ENCODE measurements around the gene TFEB. TPM values are rescaled to one million over a fixed set of nuclear protein-coding genes. Genes with fewer than 3 reads are reported as not detected.

The TFEB gene
- total and polyA plus RNA-seq, 2 of the 8 experiments (the other 6 are each of a cell fraction or from before 2014, with no cell fraction given) = 2.3 to 6.7 TPM

GRCh38 chr6:41641352-41641925 lies 94.0 kb downstream of the TFEB start:
- no peak overlapping the region for H4K5ac ChIP-seq (ENCODE audit: insufficient read length, low read depth, low read length)
- H2AK5ac ChIP-seq (ENCODE audit: low read depth, low read length) = no peak overlapping the region
- H4K91ac ChIP-seq (replicated peaks; ENCODE audit: insufficient read length, low read length) = no peak overlapping the region
- H3K27ac ChIP-seq (ENCODE audit: low read depth, low read length) = no peak overlapping the region
- H4K20me1 ChIP-seq (replicated peaks in 1 of 2; ENCODE audit: control insufficient read depth in 1 of 2, insufficient read depth in 2 of 2, low read length in 2 of 2) = peaks cover 5 to 14% of the 10 kb centered on the region in 2 experiments
- no peak for FAIRE-seq
- H3K56ac ChIP-seq (replicated peaks; ENCODE audit: insufficient read length, low read depth, low read length) = no peak overlapping the region
- H3K4me1 ChIP-seq (replicated peaks in 1 of 4; ENCODE audit: control insufficient read depth in 3 of 4, insufficient read depth in 4 of 4, low read length in 3 of 4) = peaks cover 8 to 54% (median 39%) of the 10 kb centered on the region in 4 experiments
- H3K79me1 ChIP-seq (ENCODE audit: low read depth, low read length) = peaks cover 2% of the 10 kb centered on the region; the same call in 1 of the 2 replicates
- no peak overlapping the region for H2BK12ac ChIP-seq (ENCODE audit: low read depth, low read length)
- no peak overlapping the region for H3K4me2 ChIP-seq (ENCODE audit: insufficient read depth in 1 of 2, low read depth in 2 of 2, low read length in 2 of 2)
- H3K4ac ChIP-seq (replicated peaks; ENCODE audit: insufficient read length, low read depth, low read length) = no peak overlapping the region
- H3K9me3 ChIP-seq (ENCODE audit: insufficient read depth in 2 of 2, low read depth in 1 of 2, low read length in 1 of 2) = no peaks in the 10 kb centered on the region
- no peak for DNase-seq (ENCODE audit: low read depth in 1 of 2, low spot score in 2 of 2)
- no peak overlapping the region for H3K18ac ChIP-seq (ENCODE audit: extremely low read depth, low read length)
- peaks cover 0 to 5% of the 10 kb centered on the region in 2 experiments; a peak in 1 of 4 replicates for H3K79me2 ChIP-seq (ENCODE audit: control insufficient read depth in 1 of 2, insufficient read depth in 2 of 2, low read length in 2 of 2)
- no peak overlapping the region for H2AFZ ChIP-seq (ENCODE audit: low read length)
- H3K4me3 ChIP-seq (ENCODE audit: extremely low read depth in 1 of 4, insufficient read depth in 2 of 4, low read depth in 3 of 4, low read length in 4 of 4) = no peak overlapping the region
- H3K36me3 ChIP-seq (ENCODE audit: control insufficient read depth in 2 of 4, insufficient read depth in 4 of 4, low read length in 3 of 4) = no peaks in the 10 kb centered on the region
- H3K9ac ChIP-seq (replicated peaks in 1 of 4; ENCODE audit: extremely low read depth in 1 of 4, low read depth in 3 of 4, low read length in 3 of 4) = no peak overlapping the region
- H3K23ac ChIP-seq (ENCODE audit: insufficient read length) = no peak overlapping the region
- H4K8ac ChIP-seq (ENCODE audit: extremely low read depth, insufficient read depth, low read length) = no peak overlapping the region
- peaks cover 8 to 50% (median 31%) of the 10 kb centered on the region in 4 experiments; a peak in 6 of 7 replicates for H3K27me3 ChIP-seq (replicated peaks in 1 of 4; ENCODE audit: control insufficient read depth in 3 of 4, extremely low read depth in 1 of 4, insufficient read depth in 3 of 4, low read length in 3 of 4)
- H2BK120ac ChIP-seq (replicated peaks; ENCODE audit: low read depth, low read length) = no peak overlapping the region
- H3K14ac ChIP-seq (ENCODE audit: insufficient read length) = no peak overlapping the region
- H2BK20ac ChIP-seq (ENCODE audit: low read length) = peak overlapping the region; percentile 32; the same call in 1 of the 2 replicates
- H3K23me2 ChIP-seq (ENCODE audit: low read depth, low read length) = peaks cover 22% of the 10 kb centered on the region
- CTCF ChIA-PET (ENCODE audit: partially characterized antibody) = interaction anchor here (0.8 to 5.1 kb wide), 4 partner anchors 10 to 42 kb away, joined by 3 to 22 read pairs (median 5); no protein-coding TSS in a partner anchor
- TF ChIP-seq POLR2A (IDR thresholded peaks at IDR 0.05; ENCODE audit: control extremely low read depth in 1 of 2, low read depth in 2 of 2, low read length in 2 of 2) (no peak), EGR1 (IDR thresholded peaks at IDR 0.05; ENCODE audit: borderline replicate concordance, low read depth, low read length) (no peak), CTBP2 (IDR thresholded peaks at IDR 0.05; ENCODE audit: borderline replicate concordance, insufficient read depth, insufficient read length, low read length) (no peak), NANOG (IDR thresholded peaks at IDR 0.05; ENCODE audit: insufficient read depth, low read depth, low read length, poor library complexity, severe bottlenecking) (no peak)
- TF ChIP-seq, protein P1, sequence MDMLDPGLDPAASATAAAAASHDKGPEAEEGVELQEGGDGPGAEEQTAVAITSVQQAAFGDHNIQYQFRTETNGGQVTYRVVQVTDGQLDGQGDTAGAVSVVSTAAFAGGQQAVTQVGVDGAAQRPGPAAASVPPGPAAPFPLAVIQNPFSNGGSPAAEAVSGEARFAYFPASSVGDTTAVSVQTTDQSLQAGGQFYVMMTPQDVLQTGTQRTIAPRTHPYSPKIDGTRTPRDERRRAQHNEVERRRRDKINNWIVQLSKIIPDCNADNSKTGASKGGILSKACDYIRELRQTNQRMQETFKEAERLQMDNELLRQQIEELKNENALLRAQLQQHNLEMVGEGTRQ (IDR thresholded peaks at IDR 0.05; ENCODE audit: low read length) = no peak
- no peak overlapping the region for H2BK5ac ChIP-seq (ENCODE audit: low read depth, low read length)
- WGBS, 2 experiments (ENCODE audit: extremely low coverage in 1 of 2, insufficient coverage in 1 of 2, insufficient read length in 1 of 2, insufficient replicate concordance in 2 of 2, low coverage in 1 of 2, low lambda C conversion rate in 2 of 2, missing lambda C conversion rate in 1 of 2) = 80% methylated on average over 9 of the region's 9 CpGs; no CpG with 5 or more reads in 1 of the 2 experiments
- no peak overlapping the region for H2BK15ac ChIP-seq (ENCODE audit: low read length)
- POLR2A ChIA-PET (ENCODE audit: partially characterized antibody) = interaction anchor here (1.2 to 1.3 kb wide), 3 partner anchors 31 to 49 kb away, joined by 3 to 4 read pairs (median 3); no protein-coding TSS in a partner anchor
